H4 (cell line): ENCODE results near the gene DTX3. TPM values are rescaled to one million over a fixed set of nuclear protein-coding genes. Genes with fewer than 3 reads are reported as not detected.
"Not testable (repeated sequence)": the region's sequence is repeated elsewhere in the genome, so short reads cannot be mapped to it uniquely, and the experiment has no call there.

Experiments used
- DNase-seq: peaks from one replicate; pipeline ENCODE4 v3.0.0-alpha.2; 2015; ENCODE audit warnings: low spot score
- total RNA-seq: library from RNA; depleted of rRNA; stranded (reverse); fragments of >200 nt; shearing (Covaris generic); gene quantifications from 2 replicates; pipeline ENCODE4 v1.2.3, GENCODE V29; 2014; rRNA removed

Gene DTX3, protein sequence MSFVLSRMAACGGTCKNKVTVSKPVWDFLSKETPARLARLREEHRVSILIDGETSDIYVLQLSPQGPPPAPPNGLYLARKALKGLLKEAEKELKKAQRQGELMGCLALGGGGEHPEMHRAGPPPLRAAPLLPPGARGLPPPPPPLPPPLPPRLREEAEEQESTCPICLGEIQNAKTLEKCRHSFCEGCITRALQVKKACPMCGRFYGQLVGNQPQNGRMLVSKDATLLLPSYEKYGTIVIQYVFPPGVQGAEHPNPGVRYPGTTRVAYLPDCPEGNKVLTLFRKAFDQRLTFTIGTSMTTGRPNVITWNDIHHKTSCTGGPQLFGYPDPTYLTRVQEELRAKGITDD
- total RNA-seq: 7.3 and 10.7 TPM in 2 replicates

DNA sequence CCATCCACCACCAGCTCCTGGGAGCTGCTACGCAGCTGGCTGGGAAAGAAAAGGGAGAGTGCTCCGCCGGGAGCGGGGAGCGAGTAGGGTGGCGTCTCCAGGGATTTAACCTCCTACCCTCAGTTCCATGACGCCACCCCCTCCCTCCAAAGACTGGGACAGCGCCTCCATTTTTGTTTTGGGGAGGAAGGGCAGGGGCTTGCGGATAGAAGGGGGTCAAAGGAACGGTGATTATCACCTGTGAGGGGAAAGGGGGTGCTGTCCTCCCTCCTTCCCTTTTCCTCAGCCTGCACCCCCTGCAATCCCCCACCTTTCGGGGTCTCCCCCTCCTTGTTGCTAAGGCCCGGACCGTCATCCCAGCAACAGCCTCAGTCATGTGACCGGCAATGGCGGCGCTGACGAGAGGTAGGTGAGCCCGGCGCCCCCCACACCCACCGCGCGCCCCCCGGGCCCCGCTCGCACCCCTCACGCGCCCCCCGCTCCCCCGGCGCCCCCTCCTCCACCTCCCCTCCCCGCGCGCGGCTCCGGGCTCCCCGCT, at the start of gene DTX3:
DTX3 (plus strand) TSS at position 371 of the 538 bp plus-strand sequence. CDS start 1,694 bp downstream, outside the sequence.
- DNase-seq: no peak

DNA sequence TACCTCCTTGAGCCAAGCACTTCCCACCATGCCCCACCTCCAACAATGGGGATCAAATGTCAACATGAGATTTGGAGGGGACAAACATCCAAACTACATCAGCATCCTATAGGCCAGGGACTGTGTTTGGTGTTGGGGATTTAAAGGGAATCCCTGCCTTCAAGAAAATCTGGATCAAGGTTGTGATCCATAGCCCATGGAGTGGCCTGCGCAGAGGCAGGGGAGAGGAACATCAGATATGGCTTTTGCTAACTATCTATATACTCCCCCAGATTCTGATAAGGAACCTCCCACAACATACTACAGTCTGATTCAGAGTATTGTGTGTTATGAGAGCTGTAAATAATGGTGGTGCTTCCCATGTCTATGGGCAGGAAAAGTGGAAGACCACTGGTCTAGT, 49.7 kb upstream of the DTX3 start:
- no peak for DNase-seq

GRCh38 chr12:57558864-57559263, 45.8 kb upstream of the DTX3 start:
- DNase-seq: no peak

DNA sequence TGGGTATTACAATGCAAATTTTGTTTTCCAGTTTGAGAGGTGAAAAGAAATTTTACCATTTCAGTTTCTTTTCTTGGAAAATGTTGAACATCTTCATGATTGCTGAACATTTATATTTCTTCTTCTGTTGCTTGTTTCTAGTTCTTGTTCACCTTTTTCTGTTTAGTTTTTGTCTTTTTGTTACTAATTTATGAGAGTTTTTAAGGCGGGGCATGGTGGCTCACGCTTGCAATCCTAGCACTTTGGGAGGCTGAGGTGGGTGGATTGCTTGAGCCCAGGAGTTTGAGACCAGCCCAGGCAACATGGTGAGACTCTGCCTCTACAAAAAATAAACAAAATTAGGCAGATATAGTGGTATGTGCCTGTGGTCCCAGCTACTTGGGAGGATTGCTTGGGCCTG, 44.1 kb upstream of the DTX3 start:
- DNase-seq: no peak

GRCh38 chr12:57561117-57561516, 43.5 kb upstream of the DTX3 start:
- not testable (repeated sequence) for DNase-seq

DNA sequence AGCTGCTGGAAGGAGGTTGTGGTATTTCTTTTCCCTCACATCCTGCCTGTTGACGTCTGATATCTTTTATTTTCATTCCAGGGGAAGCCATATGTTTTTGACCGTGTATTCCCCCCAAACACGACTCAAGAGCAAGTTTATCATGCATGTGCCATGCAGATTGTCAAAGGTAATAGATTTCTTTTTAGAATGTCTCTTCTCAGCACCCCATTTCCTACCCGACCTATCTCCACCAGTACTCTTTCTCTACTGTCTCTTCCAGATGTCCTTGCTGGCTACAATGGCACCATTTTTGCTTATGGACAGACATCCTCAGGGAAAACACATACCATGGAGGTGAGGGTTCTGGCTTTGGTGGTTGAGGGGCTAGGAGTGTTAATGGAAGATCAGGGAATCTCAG, 41.3 kb upstream of the DTX3 start:
- no peak for DNase-seq

DNA sequence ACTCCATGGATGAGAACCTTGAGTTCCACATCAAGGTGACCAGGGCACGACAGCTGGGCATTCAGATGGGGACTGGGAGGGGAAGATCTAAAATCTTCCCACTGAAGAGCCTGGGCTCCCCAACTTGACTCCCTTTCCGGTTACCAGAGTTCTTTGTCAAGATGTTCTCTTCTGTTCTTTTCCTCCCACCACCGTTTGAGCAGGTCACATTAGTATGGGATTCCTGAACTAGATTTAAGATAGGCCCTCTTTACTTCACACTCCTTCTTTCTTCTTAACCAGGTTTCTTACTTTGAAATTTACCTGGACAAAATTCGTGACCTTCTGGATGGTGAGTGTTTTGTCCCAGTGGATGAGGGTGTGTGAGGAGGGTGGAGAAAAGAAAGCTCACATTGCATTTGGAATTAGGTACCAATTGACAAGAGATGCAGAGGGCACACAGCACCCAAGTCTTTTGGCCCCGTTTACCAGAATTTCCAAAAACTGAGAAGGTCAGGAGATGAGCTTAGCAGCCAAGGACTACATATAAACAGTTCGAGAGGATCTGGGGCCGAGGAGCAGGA, 40.4 kb upstream of the DTX3 start:
- no peak for DNase-seq

GRCh38 chr12:57568838-57569237, 35.8 kb upstream of the DTX3 start:
- DNase-seq: no peak

DNA sequence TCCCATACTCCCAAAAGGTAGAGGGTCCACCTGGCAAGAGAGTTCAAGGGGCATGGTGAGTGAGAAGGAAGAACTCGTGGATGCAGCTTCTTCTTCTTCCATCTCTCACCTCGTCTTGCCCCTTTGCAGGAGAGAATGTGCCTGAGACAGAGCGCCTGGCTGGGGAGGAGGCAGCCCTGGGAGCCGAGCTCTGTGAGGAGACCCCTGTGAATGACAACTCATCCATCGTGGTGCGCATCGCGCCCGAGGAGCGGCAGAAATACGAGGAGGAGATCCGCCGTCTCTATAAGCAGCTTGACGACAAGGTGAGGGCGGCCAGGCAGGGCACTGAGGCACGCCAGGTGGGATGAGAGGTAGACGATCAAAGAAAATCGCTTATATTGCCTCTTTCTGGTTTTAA, 34.8 kb upstream of the DTX3 start:
- DNase-seq: no peak

- DNase-seq: not testable (repeated sequence)
Observed at GRCh38 chr12:57570438-57570837, 34.2 kb upstream of the DTX3 start.

GRCh38 chr12:57571926-57572762, 32.5 kb upstream of the DTX3 start:
- no peak for DNase-seq

GRCh38 chr12:57574795-57575194, 29.8 kb upstream of the DTX3 start:
- DNase-seq: no peak

DNA sequence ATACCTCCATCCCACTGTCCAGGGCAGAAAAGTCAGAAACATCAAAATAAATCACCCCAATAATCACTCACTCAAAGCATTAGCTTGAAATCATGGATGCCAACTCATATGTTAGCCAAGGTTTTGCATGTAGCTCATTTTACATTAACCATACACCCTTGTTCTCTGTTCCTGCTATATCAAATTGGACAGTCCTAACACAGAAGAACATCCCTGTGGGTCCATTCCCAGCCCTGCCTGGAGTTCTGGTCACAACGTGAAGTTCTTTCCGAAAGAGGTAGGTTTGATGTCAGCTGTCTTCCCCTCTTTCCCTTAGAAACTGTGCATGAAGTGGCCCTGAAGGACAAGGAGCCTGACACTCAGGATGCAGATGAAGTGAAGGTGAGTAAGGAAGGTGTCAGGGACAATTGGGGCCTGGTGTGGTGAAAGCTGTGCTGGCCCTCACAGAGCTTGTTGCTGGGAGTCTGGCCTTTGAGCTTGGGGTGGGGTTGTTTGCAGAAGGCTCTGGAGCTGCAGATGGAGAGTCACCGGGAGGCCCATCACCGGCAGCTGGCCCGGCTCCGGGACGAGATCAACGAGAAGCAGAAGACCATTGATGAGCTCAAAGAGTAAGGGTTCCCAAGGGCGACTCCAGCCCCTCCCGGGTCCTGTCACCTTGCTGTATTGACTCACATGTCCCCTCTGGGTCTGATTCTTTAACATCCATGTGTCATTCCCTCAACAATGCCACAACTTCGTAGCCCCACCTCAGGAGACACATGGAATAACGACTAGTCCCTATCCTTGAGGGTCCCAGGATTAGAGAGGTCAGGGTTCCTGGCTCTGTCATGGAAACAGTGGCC, 28.6 kb upstream of the DTX3 start:
- no peak for DNase-seq

GRCh38 chr12:57576613-57577160, 27.9 kb upstream of the DTX3 start:
- DNase-seq: no peak

DNA sequence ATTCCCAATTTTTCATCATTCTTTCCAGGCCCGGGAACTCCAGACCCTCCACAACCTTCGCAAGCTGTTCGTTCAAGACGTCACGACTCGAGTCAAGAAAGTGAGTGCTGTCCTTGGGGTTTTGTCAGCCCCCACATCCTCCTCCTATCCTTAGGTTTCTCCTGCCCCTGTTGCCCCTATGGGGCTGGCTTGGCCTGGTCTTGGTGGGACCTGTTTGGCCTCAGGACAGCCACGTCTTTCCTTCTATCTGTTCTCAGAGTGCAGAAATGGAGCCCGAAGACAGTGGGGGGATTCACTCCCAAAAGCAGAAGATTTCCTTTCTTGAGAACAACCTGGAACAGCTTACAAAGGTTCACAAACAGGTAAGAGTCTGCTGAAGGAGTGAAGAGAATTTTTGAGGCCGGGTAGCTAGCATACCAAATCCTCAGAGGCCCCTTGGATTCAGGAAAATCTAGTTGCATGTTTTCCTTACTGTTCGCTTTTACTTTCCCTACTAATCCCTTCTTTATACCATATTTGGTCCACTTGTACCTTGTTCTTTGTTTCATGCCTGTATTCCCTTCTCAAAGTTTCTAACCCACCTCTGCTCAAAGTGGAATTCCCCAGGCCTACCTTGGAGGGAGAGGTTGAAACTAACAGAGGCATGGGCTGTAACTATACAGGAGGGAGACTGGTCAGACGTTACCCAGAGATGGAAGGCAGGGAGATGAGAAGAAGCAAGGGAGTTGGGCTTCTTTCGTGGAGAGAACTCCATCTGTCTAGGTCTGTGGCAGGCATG, 26.5 kb upstream of the DTX3 start:
- no peak for DNase-seq

GRCh38 chr12:57579011-57579410, 25.6 kb upstream of the DTX3 start:
- no peak for DNase-seq

DNA sequence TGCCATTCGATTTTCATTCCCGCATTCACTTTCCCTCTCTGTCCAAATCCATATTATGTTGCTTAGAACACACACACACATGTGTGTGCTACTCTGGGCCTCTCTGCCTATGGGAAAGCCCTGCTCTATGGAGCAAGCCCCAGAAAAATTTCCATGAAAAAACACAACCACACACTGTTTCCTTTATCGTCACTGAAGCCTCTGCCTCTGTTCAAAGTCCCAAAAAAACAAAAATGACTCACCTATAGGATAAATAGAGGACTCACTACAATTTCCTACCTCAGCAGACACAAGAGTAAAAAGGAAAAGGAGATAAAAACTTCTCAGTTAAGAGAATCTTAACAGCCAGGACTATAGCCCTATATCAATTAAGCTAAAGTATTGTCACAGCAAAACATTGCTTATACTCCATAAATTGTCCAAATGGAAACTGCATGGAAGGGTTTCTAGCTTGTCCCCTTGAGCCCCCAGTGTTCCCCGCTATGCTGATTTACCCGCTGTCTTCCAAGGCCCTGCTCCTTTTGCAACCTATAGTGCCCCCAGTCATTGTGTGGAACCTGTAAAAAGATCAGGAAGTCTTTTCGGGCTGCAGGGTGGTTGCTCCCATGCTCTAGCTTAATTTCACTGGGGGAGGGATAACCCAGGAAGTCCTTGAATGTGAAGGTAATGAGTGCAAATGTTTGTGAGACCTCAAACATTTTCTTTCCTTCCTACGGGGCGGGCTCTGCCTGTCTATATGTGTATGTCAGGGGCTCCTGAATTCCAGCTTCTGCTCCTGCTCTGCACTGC, 24.8 kb upstream of the DTX3 start:
- no peak for DNase-seq

- DNase-seq: no peak
Observed at GRCh38 chr12:57580466-57580795, 24.2 kb upstream of the DTX3 start.

- no peak for DNase-seq
Observed at GRCh38 chr12:57581802-57582201, 22.8 kb upstream of the DTX3 start.

DNA sequence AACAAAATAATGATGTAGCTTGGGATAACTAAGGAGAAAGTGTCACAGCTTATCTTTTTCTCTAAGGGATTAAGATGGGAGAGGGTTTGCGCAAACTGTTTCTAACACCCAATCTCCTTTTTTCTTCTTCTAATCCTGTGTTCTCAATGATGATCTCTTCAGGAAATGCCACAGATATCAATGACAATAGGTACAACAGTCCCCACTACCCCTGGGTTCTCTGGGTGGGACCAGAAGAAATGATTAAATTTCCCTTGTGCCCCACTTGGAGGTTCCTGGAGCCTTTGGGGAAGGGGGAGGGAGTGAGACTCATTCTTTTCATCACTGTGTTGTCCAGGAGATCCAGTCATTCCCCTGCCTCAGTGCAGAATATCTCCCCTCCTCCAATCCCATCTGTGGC, 22.2 kb upstream of the DTX3 start:
- no peak for DNase-seq
